C4-2B (cell line): ENCODE data around the gene HSPA12A.

ENCODE experiments used
- ZFX ChIP-seq: fragments of 450-650 bp; IDR thresholded peaks from 2 replicates; pipeline ENCODE4 v1.6.1; 2017
- TF ChIP-seq, protein P1 (sequence below): fragments of 450-650 bp; conservative IDR thresholded peaks from 2 replicates; pipeline ENCODE4 v1.5.1; 2017; ENCODE audit warnings: mild to moderate bottlenecking

DNA sequence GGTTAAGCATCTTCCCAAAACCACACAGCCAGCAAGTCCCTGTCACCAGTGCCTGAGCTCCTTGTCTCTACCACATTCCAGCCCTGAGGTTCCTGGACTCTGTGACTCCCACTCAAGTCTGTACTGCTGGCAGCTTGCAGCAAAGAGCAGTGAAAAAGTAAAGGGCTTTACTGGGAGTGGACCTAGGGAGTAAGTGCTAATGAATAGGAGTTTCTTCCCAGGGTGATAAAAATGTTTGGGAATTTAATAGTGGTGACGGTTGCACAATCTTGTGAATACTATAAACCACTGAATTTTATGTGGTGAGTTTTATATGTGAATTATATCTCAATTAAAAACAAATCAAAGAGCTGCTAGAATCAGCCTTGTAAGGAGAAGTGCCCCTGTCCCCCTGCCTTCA lies 22.6 kb downstream of the HSPA12A start:
- TF ChIP-seq, protein P1, sequence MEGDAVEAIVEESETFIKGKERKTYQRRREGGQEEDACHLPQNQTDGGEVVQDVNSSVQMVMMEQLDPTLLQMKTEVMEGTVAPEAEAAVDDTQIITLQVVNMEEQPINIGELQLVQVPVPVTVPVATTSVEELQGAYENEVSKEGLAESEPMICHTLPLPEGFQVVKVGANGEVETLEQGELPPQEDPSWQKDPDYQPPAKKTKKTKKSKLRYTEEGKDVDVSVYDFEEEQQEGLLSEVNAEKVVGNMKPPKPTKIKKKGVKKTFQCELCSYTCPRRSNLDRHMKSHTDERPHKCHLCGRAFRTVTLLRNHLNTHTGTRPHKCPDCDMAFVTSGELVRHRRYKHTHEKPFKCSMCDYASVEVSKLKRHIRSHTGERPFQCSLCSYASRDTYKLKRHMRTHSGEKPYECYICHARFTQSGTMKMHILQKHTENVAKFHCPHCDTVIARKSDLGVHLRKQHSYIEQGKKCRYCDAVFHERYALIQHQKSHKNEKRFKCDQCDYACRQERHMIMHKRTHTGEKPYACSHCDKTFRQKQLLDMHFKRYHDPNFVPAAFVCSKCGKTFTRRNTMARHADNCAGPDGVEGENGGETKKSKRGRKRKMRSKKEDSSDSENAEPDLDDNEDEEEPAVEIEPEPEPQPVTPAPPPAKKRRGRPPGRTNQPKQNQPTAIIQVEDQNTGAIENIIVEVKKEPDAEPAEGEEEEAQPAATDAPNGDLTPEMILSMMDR: no peak
- TF ChIP-seq ZFX: no peak
